Limb (tissue), 2 donors: ENCODE data around the gene GNAT1.

ENCODE experiments used
- DNase-seq, 2 donors: peaks; one replicate each; pipeline ENCODE4 v3.0.0-alpha.2; 2016; ENCODE audit errors: extremely low spot score in 2 of 2

Gene GNAT1

GRCh38 chr3:50177346-50177745 is 14.1 kb upstream of the GNAT1 start:
- no peak for DNase-seq

GRCh38 chr3:50179710-50180109 is 11.7 kb upstream of the GNAT1 start:
- DNase-seq: no peak

- DNase-seq: no peak
Measured at GRCh38 chr3:50181985-50182384, 9.4 kb upstream of the GNAT1 start.

GRCh38 chr3:50182533-50183099 is 8.8 kb upstream of the GNAT1 start:
- DNase-seq: no peak

- no peak for DNase-seq
Measured at GRCh38 chr3:50183755-50184154, 7.7 kb upstream of the GNAT1 start.

- no peak for DNase-seq
Measured at GRCh38 chr3:50184242-50184978, 7.0 kb upstream of the GNAT1 start.

GRCh38 chr3:50185230-50185629 is 6.2 kb upstream of the GNAT1 start:
- no peak for DNase-seq

GRCh38 chr3:50186096-50186495 is 5.3 kb upstream of the GNAT1 start:
- no peak for DNase-seq

GRCh38 chr3:50187750-50188149 is 3.7 kb upstream of the GNAT1 start:
- no peak for DNase-seq

- DNase-seq: peak; percentile 70 to 80
Measured at GRCh38 chr3:50189274-50189673, 2.1 kb upstream of the GNAT1 start.

GRCh38 chr3:50189989-50190388 is 1.4 kb upstream of the GNAT1 start:
- no peak for DNase-seq

- no peak for DNase-seq
Measured at GRCh38 chr3:50192124-50192523, 714 bp downstream of the GNAT1 start.

GRCh38 chr3:50192689-50193141 is 1.3 kb downstream of the GNAT1 start:
- peak; percentile 50 to 90 for DNase-seq

GRCh38 chr3:50193286-50193685 is 1.9 kb downstream of the GNAT1 start:
- no peak for DNase-seq

- DNase-seq: no peak
Measured at GRCh38 chr3:50193746-50194127, 2.3 kb downstream of the GNAT1 start.

GRCh38 chr3:50194128-50194902 is 2.9 kb downstream of the GNAT1 start:
- peak; percentile 41 to 87 for DNase-seq

GRCh38 chr3:50194903-50195500 is 3.6 kb downstream of the GNAT1 start:
- no peak for DNase-seq

GRCh38 chr3:50195501-50196252 is 4.3 kb downstream of the GNAT1 start:
- DNase-seq: no peak

GRCh38 chr3:50196253-50196801 is 4.9 kb downstream of the GNAT1 start:
- no peak for DNase-seq

- DNase-seq: no peak
Measured at GRCh38 chr3:50201573-50202315, 10.3 kb downstream of the GNAT1 start.
